ENCODE results near the gene KLKB1. TPM values are rescaled to one million over a fixed set of nuclear protein-coding genes. Genes with fewer than 3 reads are reported as not detected.

Gene KLKB1
- total RNA-seq, 1 donor from 2014 or later = 0.46 TPM

DNA sequence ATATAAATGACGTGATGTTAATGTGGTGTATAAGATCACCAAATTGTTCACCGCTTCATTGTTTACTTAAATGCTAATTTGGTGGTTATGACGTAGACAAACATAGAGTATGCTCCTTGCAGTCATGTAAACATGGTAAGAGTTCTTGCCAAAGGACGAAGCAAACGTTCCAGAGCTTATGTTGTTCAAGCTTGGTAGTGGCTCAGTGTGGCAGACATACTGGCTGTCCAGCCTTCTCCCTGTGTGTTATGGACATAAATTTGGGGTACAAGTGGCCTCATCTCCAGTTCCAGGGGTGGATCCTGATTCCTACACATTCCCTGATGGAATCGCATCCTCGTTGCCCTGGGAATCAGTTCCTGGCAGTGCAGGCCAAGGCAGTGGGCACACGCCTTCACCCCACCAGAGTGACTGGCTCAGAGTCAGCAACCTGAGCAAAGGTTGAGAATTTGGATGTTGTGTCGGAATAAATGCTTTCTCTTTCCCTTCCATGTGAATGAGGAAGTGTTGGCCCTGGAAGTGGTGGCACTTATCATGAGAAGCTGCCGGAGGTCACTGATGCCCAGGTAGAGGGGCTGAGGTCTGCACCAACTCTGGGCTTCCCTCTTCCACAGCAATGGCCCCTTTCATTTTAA, 64.1 kb downstream of the KLKB1 start:
- TF ChIP-seq, protein P1, sequence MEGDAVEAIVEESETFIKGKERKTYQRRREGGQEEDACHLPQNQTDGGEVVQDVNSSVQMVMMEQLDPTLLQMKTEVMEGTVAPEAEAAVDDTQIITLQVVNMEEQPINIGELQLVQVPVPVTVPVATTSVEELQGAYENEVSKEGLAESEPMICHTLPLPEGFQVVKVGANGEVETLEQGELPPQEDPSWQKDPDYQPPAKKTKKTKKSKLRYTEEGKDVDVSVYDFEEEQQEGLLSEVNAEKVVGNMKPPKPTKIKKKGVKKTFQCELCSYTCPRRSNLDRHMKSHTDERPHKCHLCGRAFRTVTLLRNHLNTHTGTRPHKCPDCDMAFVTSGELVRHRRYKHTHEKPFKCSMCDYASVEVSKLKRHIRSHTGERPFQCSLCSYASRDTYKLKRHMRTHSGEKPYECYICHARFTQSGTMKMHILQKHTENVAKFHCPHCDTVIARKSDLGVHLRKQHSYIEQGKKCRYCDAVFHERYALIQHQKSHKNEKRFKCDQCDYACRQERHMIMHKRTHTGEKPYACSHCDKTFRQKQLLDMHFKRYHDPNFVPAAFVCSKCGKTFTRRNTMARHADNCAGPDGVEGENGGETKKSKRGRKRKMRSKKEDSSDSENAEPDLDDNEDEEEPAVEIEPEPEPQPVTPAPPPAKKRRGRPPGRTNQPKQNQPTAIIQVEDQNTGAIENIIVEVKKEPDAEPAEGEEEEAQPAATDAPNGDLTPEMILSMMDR (IDR thresholded peaks at IDR 0.05; ENCODE audit: unreplicated experiment) = no peak
- no peak for DNase-seq (ENCODE audit: low spot score)
- H3K9me3 Mint-ChIP-seq (ENCODE audit: unreplicated experiment) = no peaks in the 10 kb centered on the region
- H3K27ac Mint-ChIP-seq (ENCODE audit: unreplicated experiment) = no peak overlapping the region
- H3K36me3 Mint-ChIP-seq (ENCODE audit: low read depth, unreplicated experiment) = no peaks in the 10 kb centered on the region
- no peak overlapping the region for H3K4me3 Mint-ChIP-seq (ENCODE audit: unreplicated experiment)
- no peaks in the 10 kb centered on the region for H3K27me3 Mint-ChIP-seq (ENCODE audit: unreplicated experiment)
- no peaks in the 10 kb centered on the region for H3K4me1 Mint-ChIP-seq (ENCODE audit: unreplicated experiment)

DNA sequence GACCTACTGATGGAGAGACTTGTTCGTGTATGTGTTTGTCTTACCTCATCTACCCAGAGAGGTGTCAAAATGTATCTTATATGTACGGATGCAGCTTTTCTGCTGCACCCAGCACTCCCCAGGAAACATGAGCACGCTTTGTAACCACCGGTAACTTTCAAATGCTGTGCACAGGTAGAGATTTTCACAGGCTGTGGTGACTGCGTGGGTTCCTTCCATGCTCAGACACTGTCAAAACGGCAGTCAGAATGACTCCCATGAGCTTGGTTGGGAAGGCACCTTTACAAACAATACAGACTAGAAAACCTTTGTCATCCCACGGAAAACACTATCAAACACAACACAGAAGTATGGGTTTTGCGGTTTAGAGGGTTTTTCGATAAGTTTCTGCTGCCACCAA, 66.9 kb downstream of the KLKB1 start:
- Mint-ChIP-seq H3K27me3 (ENCODE audit: unreplicated experiment) (peaks cover 2% of the 10 kb centered on the region), H3K36me3 (ENCODE audit: low read depth, unreplicated experiment) (no peaks in the 10 kb centered on the region), H3K4me3 (ENCODE audit: unreplicated experiment) (no peak overlapping the region), H3K4me1 (ENCODE audit: unreplicated experiment) (peaks cover 3% of the 10 kb centered on the region), H3K27ac (ENCODE audit: unreplicated experiment) (no peak overlapping the region), H3K9me3 (ENCODE audit: unreplicated experiment) (no peaks in the 10 kb centered on the region)
- TF ChIP-seq, protein P1 (IDR thresholded peaks at IDR 0.05; ENCODE audit: unreplicated experiment) = no peak
- no peak for DNase-seq (ENCODE audit: low spot score)

DNA sequence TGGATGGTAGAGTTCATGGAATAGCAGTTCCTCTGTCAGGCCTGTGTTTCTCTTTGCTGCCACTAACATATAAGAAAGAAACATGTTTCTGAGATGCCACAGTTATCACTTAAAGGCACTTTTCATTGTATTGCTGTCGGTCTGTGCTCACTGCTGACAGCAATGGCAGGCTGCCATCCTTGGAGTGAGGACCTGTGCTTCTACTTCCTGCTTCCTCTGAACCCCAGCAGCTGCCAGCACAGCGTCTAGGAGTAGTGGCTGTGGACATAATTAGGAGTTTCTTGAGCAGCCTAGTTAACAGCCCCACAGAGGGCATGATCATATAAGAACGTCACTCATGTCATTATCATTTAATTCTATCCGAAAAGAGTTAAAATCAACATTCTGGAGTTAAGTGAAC, 69.2 kb downstream of the KLKB1 start:
- no peak overlapping the region for H3K4me3 Mint-ChIP-seq (ENCODE audit: unreplicated experiment)
- H3K27me3 Mint-ChIP-seq (ENCODE audit: unreplicated experiment) = peaks cover 2% of the 10 kb centered on the region
- TF ChIP-seq, protein P1 (IDR thresholded peaks at IDR 0.05; ENCODE audit: unreplicated experiment) = no peak
- DNase-seq (ENCODE audit: low spot score) = no peak
- H3K9me3 Mint-ChIP-seq (ENCODE audit: unreplicated experiment) = no peaks in the 10 kb centered on the region
- no peak overlapping the region for H3K27ac Mint-ChIP-seq (ENCODE audit: unreplicated experiment)
- H3K36me3 Mint-ChIP-seq (ENCODE audit: low read depth, unreplicated experiment) = no peaks in the 10 kb centered on the region
- peaks cover 3% of the 10 kb centered on the region for H3K4me1 Mint-ChIP-seq (ENCODE audit: unreplicated experiment)

DNA sequence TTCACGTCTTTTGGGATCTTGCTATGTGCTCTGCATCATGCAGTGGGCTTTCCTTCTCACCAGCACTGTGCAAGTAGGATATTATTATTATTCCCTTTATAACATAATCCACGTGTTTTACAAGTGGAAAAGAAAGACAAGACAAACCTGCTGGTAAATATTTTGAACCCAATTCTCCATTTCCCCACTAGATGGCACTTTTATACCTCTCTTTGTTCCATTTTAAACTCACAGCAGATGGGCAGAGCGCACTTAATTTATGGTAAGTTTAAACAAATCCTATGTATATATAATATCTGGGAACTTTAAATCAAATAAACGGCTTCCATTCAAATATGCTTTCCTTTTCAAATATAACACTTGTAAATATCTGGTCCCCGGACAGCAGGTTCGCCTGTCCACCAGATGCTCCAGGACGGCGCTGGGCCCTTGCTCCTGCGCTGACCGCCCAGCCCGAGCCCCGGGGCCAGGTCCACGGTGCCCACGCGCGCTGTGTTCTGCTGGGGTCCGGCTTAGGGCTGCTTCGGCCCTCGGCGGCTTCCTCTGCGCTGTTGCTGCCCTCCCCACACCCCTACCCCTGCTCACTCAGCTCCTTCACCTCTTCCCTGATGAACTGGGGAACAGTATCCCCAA, 69.8 kb downstream of the KLKB1 start:
- TF ChIP-seq, protein P1 (IDR thresholded peaks at IDR 0.05; ENCODE audit: unreplicated experiment) = peak; percentile 66
- H3K27ac Mint-ChIP-seq (ENCODE audit: unreplicated experiment) = no peak overlapping the region
- no peak overlapping the region for H3K4me3 Mint-ChIP-seq (ENCODE audit: unreplicated experiment)
- peaks cover 3% of the 10 kb centered on the region for H3K4me1 Mint-ChIP-seq (ENCODE audit: unreplicated experiment)
- peak; percentile 31 for DNase-seq (ENCODE audit: low spot score)
- no peaks in the 10 kb centered on the region for H3K36me3 Mint-ChIP-seq (ENCODE audit: low read depth, unreplicated experiment)
- H3K9me3 Mint-ChIP-seq (ENCODE audit: unreplicated experiment) = no peaks in the 10 kb centered on the region
- H3K27me3 Mint-ChIP-seq (ENCODE audit: unreplicated experiment) = peaks cover 2% of the 10 kb centered on the region

DNA sequence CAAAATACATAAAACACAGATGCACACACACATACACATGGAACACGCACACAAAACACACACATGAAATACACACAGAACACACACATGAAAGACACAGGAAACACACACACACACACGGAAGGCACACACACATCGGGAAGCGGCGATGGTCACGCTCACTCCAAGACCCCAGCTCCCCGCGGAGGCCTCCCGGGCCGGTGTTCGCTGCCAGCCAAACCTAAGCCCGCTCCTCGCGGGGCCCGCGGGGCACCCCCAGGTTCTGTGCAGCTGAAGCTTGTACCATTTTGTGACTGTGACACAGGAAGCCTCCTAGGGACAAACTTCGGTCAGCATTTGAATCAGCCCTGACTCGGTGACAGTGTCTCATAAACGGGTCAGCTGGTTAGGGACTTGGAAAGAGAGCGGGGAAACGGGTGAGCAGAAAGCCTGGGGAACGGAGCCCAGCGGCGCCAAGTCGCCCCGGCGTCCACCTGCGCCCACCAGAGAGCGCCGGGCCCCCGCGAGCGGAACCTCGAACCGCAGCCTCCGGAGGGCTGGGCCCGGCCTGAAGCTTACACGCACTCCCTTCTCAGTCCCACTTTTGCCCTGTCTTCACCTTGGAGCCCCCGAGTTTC, 70.8 kb downstream of the KLKB1 start:
- peak; percentile 18 for DNase-seq (ENCODE audit: low spot score)
- H3K36me3 Mint-ChIP-seq (ENCODE audit: low read depth, unreplicated experiment) = no peaks in the 10 kb centered on the region
- TF ChIP-seq, protein P1 (IDR thresholded peaks at IDR 0.05; ENCODE audit: unreplicated experiment) = no peak
- peaks cover 3% of the 10 kb centered on the region for H3K4me1 Mint-ChIP-seq (ENCODE audit: unreplicated experiment)
- no peaks in the 10 kb centered on the region for H3K9me3 Mint-ChIP-seq (ENCODE audit: unreplicated experiment)
- H3K27ac Mint-ChIP-seq (ENCODE audit: unreplicated experiment) = no peak overlapping the region
- H3K27me3 Mint-ChIP-seq (ENCODE audit: unreplicated experiment) = peaks cover 2% of the 10 kb centered on the region
- peak overlapping the region; percentile 2 for H3K4me3 Mint-ChIP-seq (ENCODE audit: unreplicated experiment)
